HG03378 (cell line): Measurements from ENCODE around the gene TMEM87B.
A peak's percentile ranks its signal among the peaks of the same experiment; 100 is the strongest.
"Not testable (repeated sequence)": the region's sequence is repeated elsewhere in the genome, so short reads cannot be mapped to it uniquely, and the experiment has no call there.

ENCODE experiments used
- ATAC-seq: cut with Tn5 transposase; IDR thresholded peaks from one replicate; pipeline ENCODE4 v1.9.1; 2021; ENCODE audit warnings: mild to moderate bottlenecking, moderate library complexity; ENCODE audit not compliant: unreplicated experiment

TMEM87B gene

GRCh38 chr2:112065486-112065885, 10.4 kb downstream of the TMEM87B start:
- no peak for ATAC-seq

- ATAC-seq = peak; percentile 59
Observed at GRCh38 chr2:112065966-112066365, 10.9 kb downstream of the TMEM87B start.

- not testable (repeated sequence) for ATAC-seq
Observed at GRCh38 chr2:112069794-112070193, 14.7 kb downstream of the TMEM87B start.

- no peak for ATAC-seq
Observed at GRCh38 chr2:112073875-112074274, 18.8 kb downstream of the TMEM87B start.

GRCh38 chr2:112074506-112074905, 19.4 kb downstream of the TMEM87B start:
- ATAC-seq = no peak

GRCh38 chr2:112075490-112076260, 20.6 kb downstream of the TMEM87B start:
- ATAC-seq = no peak

GRCh38 chr2:112077814-112078213, 22.7 kb downstream of the TMEM87B start:
- ATAC-seq = no peak

GRCh38 chr2:112081262-112081661, 26.2 kb downstream of the TMEM87B start:
- ATAC-seq = no peak

- no peak for ATAC-seq
Observed at GRCh38 chr2:112084689-112085374, 29.8 kb downstream of the TMEM87B start.

- ATAC-seq = no peak
Observed at GRCh38 chr2:112085375-112085730, 30.3 kb downstream of the TMEM87B start.

GRCh38 chr2:112085916-112086669, 31.0 kb downstream of the TMEM87B start:
- no peak for ATAC-seq

GRCh38 chr2:112087346-112088020, 32.4 kb downstream of the TMEM87B start:
- no peak for ATAC-seq

- ATAC-seq = no peak
Observed at GRCh38 chr2:112089375-112089774, 34.3 kb downstream of the TMEM87B start.

GRCh38 chr2:112092286-112093041, 37.4 kb downstream of the TMEM87B start:
- no peak for ATAC-seq

- no peak for ATAC-seq
Observed at GRCh38 chr2:112093216-112093615, 38.1 kb downstream of the TMEM87B start.

- ATAC-seq = no peak
Observed at GRCh38 chr2:112095681-112096080, 40.6 kb downstream of the TMEM87B start.

GRCh38 chr2:112096098-112096497, 41.0 kb downstream of the TMEM87B start:
- ATAC-seq = no peak

GRCh38 chr2:112108178-112108832, 53.2 kb downstream of the TMEM87B start:
- ATAC-seq = no peak

GRCh38 chr2:112109278-112109677, 54.2 kb downstream of the TMEM87B start:
- ATAC-seq = no peak

GRCh38 chr2:112110966-112111365, 55.9 kb downstream of the TMEM87B start:
- no peak for ATAC-seq
